Testis (tissue), 2 donors: ENCODE results near the gene C6orf89.

Experiments used
- CTCF ChIP-seq, 3 experiments: fragments of 450-650 bp in 2 of 3; fragments of 200-600 bp in 1 of 3; sonication (generic) in 1 of 3; IDR thresholded peaks; one replicate each; pipeline ENCODE4 v1.5.1; 2016 to 2019; ENCODE audit warnings: antibody characterized with exemption in 3 of 3, mild to moderate bottlenecking in 2 of 3, moderate library complexity in 1 of 3
- POLR2A ChIP-seq: fragments of 450-650 bp; IDR thresholded peaks from one replicate; pipeline ENCODE4 v1.6.1; 2017; ENCODE audit warnings: antibody characterized with exemption, mild to moderate bottlenecking, moderate library complexity

GRCh38 chr6:36945301-36945700 is 59.5 kb downstream of the C6orf89 start:
- TF ChIP-seq CTCF (IDR thresholded peaks at IDR 0.05), result no peak
- TF ChIP-seq POLR2A, result no peak
